Measurements from ENCODE around the gene HS3ST2.
"Not testable (repeated sequence)": the region's sequence is repeated elsewhere in the genome, so short reads cannot be mapped to it uniquely, and the experiment has no call there.

HS3ST2 gene

GRCh38 chr16:22810226-22810625, 3.7 kb upstream of the HS3ST2 start:
- no peak overlapping the region for H3K4me3 ChIP-seq (ENCODE audit: low read length)

GRCh38 chr16:22813223-22813947, 577 bp upstream of the HS3ST2 start:
- peak; percentile 4 for DNase-seq (ENCODE audit: low read depth)
- TF ChIP-seq, protein P1, sequence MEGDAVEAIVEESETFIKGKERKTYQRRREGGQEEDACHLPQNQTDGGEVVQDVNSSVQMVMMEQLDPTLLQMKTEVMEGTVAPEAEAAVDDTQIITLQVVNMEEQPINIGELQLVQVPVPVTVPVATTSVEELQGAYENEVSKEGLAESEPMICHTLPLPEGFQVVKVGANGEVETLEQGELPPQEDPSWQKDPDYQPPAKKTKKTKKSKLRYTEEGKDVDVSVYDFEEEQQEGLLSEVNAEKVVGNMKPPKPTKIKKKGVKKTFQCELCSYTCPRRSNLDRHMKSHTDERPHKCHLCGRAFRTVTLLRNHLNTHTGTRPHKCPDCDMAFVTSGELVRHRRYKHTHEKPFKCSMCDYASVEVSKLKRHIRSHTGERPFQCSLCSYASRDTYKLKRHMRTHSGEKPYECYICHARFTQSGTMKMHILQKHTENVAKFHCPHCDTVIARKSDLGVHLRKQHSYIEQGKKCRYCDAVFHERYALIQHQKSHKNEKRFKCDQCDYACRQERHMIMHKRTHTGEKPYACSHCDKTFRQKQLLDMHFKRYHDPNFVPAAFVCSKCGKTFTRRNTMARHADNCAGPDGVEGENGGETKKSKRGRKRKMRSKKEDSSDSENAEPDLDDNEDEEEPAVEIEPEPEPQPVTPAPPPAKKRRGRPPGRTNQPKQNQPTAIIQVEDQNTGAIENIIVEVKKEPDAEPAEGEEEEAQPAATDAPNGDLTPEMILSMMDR (conservative IDR thresholded peaks at IDR 0.05; ENCODE audit: low read depth, low read length) = peak; percentile 82
- H3K4me3 ChIP-seq (ENCODE audit: low read length) = no peak overlapping the region

More at GRCh38 chr16:22810226-22810625, 3.7 kb upstream of the HS3ST2 start:
- no peak for DNase-seq (ENCODE audit: low read depth)
- TF ChIP-seq, protein P1 (conservative IDR thresholded peaks at IDR 0.05; ENCODE audit: low read depth, low read length) = no peak

DNA sequence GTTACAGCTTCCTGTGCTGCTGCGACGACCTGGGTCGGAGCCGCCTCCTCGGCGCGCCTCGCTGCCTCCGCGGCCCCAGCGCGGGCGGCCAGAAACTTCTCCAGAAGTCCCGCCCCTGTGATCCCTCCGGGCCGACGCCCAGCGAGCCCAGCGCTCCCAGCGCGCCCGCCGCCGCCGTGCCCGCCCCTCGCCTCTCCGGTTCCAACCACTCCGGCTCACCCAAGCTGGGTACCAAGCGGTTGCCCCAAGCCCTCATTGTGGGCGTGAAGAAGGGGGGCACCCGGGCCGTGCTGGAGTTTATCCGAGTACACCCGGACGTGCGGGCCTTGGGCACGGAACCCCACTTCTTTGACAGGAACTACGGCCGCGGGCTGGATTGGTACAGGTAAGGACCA, 746 bp downstream of the HS3ST2 start:
- no peak for DNase-seq (ENCODE audit: low read depth)
- H3K4me3 ChIP-seq (ENCODE audit: low read length) = no peak overlapping the region
- TF ChIP-seq, protein P1 (conservative IDR thresholded peaks at IDR 0.05; ENCODE audit: low read depth, low read length) = no peak

DNA sequence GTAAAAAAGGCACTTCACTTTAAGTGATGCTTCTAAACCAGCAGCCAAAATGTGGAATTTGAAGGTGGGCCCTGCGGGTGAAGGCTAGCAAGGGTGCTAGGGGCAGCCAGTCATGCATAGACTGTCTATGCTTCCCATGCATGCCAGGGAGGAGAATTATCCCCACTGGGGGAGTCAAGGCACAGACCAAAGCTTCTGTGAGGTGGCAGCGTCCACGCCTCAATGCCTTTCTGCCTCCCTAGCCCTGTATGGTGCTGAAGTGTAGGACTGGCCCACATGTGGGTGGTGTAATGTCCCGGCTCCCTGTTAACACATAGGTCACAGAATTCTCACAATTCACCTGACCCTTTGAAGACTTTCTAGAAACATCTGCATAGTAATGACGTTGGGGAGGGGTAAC, 1.9 kb downstream of the HS3ST2 start:
- H3K4me3 ChIP-seq (ENCODE audit: low read length) = no peak overlapping the region
- DNase-seq (ENCODE audit: low read depth) = no peak
- TF ChIP-seq, protein P1 (conservative IDR thresholded peaks at IDR 0.05; ENCODE audit: low read depth, low read length) = no peak

DNA sequence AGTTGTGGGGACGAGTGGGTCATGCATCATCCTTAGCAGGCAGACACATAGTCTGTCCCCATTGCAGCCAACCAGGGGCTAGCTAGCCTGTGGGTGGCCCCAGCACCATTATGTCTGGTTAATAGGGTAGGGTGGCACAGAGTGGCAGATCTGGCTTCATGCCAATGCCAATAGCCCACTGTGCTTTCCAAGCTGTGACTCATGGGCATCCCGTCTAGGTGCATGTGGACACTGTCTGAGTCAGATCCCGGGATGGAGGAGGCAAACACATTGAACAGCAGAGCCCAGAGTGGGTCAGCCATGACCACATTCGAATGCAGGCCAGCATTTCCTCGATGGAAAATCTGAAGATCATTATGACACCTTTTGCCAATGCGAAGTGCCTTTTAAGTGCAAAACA, 2.5 kb downstream of the HS3ST2 start:
- no peak overlapping the region for H3K4me3 ChIP-seq (ENCODE audit: low read length)
- no peak for DNase-seq (ENCODE audit: low read depth)
- TF ChIP-seq, protein P1 (conservative IDR thresholded peaks at IDR 0.05; ENCODE audit: low read depth, low read length) = no peak

DNA sequence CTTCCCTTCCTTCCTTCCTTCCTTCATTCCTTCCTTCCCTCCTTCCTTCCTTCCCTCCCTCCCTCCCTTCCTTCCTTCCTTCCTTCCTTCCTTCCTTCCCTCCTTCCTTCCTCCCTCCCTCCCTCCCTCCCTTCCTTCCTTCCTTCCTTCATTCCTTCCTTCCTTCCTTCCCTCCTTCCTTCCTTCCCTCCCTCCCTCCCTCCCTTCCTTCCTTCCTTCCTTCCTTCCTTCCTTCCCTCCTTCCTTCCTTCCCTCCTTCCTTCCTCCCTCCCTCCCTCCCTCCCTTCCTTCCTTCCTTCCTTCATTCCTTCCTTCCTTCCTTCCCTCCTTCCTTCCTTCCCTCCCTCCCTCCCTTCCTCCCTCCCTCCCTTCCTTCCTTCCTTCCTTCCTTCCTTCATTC, 4.8 kb downstream of the HS3ST2 start:
- H3K4me3 ChIP-seq (ENCODE audit: low read length); DNase-seq (ENCODE audit: low read depth): not testable (repeated sequence)

- TF ChIP-seq, protein P1 (conservative IDR thresholded peaks at IDR 0.05; ENCODE audit: low read depth, low read length) = no peak
- no peak overlapping the region for H3K4me3 ChIP-seq (ENCODE audit: low read length)
- DNase-seq (ENCODE audit: low read depth) = no peak
Observed at GRCh38 chr16:22838681-22839080, 24.7 kb downstream of the HS3ST2 start.

GRCh38 chr16:22842031-22842430, 28.1 kb downstream of the HS3ST2 start:
- H3K4me3 ChIP-seq (ENCODE audit: low read length); DNase-seq (ENCODE audit: low read depth): not testable (repeated sequence)
